Activated CD8-positive, alpha-beta memory T cell treated with anti-CD3 and anti-CD28 coated beads, Interleukin-2, amount 50 U/mL, for 24 hours (primary cell): Measurements from ENCODE around the gene PC.
A peak's percentile ranks its signal among the peaks of the same experiment; 100 is the strongest.

ENCODE experiments used
- DNase-seq: peaks from one replicate; pipeline ENCODE4 v3.0.0-alpha.2; 2020; ENCODE audit errors: extremely low read depth

Gene PC

DNA sequence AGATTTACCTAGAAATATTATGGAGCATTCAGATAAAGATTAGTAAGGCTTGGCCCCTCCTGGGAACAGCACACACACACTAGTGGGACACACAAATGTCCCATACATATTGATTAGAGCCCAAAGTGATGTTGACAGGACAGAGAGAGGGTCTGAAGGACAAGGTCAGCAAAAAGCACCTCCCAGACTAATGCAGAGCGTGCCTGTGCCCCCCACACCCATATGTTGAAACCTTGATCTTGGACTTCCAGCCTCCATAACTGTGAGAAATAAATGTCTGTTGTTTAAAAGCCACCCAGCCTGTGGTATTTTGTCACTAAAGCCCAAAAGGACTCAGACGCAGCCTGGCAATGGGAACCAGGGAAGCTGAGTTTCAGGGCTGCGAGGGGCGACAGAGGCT, 73.7 kb downstream of the PC start:
- DNase-seq, result no peak

DNA sequence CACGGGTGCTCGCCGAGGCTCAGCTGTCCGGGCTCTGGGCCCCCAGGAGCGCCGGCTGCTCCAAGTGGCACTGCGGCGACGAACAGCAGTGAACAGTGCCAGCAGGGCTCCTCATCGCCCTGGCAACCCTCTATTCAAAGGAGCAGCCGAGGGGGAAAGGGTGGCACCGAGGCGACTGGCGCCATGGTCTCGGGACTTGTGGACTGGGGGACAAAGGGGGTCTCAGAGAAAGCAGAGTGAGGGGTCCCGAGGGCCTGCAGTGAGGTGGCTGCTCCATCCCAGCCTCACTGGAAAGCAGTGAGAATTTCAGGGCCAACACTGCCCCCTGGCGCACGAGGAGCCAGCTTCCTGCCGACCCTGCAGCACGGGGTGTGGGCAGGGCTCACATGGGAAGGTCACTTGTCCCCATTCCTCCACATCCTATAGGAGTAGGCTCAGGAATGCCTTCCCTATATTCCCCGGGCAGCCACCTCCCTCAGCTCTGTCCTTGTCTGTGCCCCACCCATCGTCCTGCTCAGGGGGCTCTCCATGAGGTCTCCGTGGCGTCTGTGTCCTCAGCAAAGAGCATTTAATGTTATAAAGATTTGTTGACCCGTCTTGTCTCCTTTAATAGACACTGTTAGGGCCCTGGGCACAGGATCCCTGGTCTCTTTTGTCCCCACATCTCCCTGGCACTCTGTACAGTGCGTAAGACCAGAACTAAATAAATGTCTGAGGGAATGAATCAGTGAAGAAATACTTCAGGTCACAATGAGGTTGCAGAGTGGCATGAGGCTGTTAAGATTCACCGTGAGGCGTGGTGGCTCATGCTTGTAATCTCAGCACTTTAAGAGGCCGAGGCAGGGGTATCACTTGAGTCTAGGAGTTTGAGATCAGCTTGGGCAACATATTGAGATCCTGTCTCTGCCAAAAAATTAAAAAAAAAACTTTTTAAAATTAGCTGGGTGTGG, 74.9 kb downstream of the PC start:
- DNase-seq, result peak; percentile 23

DNA sequence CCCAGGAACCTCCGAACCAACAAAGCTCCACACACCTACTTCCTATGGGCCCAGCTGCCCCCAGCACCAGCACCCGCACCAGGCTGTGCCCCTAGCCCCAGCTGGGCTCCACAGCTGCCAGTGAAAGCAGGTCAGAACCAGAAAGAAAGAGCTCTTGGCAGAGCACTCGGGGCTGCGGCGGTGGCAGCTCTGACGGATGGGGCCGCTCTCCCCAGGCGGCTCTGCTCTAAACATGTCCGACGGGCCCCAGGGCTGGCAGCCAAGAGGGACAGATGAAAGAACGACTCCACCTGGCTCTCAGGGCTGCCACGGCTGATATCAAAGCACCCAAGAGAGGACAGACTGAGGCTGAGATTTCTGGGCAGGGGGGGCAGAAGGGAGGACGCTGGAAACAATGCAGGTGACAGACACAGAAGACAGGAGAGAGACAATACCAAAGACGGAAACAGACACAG, 75.6 kb downstream of the PC start:
- DNase-seq, result no peak

DNA sequence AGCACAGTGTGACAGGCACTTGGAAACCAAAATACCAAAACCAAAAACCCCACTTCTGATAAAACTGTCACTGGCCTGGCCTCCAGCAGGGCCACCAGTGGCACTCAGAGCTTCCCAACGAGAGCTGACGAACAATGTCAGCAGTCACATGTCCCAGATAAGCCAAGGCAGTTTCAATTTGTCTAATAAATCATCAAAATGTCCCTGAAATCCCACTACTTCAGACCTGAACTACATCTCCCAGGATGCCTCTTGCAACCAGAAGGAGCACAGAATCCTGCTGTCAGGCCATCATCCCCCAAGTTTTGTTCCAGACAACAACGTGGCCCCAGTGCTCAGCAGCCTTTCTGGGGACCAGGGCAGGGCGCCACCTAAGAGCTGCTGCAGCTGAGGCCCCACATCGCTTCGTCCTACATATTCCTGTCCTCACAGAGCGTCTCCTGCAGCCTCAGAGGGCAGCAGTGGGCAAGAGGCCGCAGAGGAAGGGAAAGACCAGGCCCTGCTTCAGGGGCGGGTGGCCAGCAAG, 76.2 kb downstream of the PC start:
- no peak for DNase-seq

DNA sequence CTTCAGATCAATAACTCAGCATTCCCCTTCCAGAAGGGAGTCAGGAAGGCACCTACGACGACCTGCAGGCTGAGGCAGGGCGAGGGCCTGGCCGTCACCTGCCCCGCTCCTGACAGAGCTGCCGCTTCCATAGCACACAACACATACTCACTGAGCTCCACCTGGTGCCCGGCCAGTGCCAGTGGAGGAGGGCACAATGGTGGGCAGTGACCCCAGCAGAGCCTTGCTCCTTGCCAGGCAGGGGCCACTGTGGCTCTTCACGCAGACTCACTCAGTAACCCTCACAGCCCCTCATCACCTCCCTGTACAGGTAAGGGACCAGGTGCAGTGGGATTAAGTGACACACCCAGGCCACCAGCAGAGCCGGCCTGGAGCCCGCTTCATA, 76.7 kb downstream of the PC start:
- DNase-seq, result no peak

DNA sequence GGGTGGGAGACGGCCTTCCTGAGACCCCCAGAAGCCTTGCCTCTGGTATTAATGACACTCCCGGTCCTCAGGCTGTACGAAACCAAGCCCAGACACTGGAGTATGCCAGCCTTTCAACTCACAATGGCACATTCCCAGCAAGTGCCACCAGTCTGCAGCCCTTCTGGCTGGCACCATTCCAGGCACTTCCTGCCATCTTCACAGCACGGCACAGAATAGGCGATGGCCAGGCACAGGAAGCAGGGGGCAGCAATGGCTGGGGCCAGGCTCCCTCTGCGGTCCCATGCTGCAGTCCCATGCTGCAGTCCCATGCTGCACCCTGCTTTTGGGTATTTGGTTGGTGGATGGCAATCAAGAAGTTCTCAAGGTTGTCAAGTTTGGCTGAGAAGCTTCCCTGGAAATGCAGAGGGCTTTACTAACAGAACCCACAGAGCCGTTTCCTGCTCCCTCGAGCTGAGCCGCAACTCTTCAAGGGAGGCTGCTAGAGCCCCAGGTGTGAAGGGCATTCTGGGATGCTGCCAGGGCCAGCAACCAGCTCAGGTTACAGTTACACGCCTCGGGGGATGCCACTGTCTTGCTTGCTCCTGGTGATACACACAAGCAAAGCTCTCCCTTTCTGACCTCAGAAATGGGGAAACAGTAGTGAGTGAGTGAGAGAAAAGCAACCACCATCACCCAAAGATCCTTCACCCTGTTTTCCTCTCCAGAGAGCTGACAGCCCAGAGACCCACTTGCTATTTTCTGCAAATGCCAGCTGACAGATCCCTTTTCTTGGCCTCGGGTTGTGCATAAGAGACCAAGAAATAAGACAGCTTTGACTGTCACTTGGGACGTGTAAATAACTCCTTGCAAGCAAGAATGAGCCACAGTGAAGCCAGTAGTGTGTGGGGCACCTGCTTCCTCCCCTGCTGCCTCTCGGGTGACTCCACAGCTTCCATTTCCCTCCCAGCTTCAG, 77.4 kb downstream of the PC start:
- DNase-seq, result no peak

DNA sequence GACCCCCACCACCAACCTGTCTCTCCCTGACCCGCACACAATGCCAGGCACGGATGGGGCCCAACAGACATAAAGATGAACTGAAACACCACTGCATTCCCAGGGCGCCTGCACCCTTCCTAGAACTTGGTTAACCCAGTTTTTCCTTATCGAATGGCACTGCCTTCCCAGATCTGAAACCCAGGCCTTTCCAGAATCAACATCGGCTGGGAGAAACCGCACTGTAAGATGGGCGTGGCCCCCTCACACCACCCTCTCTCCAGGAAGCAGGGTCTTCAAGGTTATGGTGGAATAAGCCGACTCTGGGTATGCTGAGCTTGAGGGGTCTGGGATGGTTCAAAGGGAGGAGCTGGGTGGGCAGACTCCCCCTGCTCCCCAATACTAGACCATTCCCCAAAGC, 78.2 kb downstream of the PC start:
- DNase-seq, result no peak

DNA sequence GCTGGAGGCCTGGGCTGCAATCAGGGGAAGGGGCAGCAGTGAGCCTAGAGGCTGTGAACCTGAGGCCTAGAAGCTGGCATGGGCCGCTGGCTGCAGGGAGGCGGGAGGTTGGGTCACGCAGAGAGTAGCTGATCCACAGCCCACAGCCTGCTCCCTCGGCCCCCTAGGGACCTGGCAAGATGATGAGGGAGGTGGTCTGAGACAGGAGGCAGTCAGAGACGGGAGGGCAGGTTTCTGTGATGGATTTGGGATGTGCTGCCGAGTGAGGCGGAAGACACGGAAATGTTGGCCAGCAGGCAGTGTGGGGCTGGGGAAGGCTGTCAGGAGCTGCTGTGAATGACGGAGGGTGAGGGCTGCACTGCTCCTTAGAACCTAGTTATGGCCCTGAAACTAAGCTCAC, 78.6 kb downstream of the PC start:
- DNase-seq, result no peak

DNA sequence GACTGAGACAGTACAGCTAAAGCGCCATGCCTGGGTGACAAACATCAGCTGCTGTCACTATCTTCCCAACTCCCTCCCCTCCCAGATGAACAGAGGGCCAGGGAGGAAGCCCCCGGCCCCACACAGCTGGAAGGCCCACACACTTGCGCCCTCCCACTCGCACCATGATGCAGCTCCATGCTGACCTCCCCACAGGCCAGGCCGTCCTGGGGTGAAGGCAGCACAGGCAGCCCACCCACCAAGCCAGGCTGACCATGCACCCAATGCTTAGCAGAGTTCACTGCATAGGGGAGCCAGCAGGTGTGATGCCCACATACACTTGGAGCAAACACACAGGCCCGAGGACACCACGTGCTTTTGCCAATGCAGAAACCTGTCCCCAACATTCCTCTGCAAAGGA, 79.2 kb downstream of the PC start:
- DNase-seq, result no peak

DNA sequence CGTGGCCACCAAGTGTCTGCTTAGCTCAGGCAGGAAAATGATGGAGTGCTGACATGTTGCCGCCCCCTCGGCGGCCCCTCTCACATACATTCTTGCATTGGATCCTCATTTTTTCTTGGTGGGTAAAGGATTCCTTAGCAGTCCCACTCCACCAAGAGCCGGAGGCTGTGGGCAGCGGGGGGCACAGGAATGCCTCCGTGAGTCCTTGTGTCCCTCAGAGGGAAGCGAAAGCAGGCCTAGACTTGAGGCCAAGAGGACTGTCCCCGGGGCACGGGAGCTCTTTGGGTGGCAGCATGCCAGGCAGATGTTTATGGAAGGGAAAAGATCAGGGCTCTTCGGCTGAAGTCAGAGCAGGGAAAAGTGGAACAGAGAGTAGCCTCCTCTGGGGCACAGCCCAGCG, 79.7 kb downstream of the PC start:
- DNase-seq, result no peak

DNA sequence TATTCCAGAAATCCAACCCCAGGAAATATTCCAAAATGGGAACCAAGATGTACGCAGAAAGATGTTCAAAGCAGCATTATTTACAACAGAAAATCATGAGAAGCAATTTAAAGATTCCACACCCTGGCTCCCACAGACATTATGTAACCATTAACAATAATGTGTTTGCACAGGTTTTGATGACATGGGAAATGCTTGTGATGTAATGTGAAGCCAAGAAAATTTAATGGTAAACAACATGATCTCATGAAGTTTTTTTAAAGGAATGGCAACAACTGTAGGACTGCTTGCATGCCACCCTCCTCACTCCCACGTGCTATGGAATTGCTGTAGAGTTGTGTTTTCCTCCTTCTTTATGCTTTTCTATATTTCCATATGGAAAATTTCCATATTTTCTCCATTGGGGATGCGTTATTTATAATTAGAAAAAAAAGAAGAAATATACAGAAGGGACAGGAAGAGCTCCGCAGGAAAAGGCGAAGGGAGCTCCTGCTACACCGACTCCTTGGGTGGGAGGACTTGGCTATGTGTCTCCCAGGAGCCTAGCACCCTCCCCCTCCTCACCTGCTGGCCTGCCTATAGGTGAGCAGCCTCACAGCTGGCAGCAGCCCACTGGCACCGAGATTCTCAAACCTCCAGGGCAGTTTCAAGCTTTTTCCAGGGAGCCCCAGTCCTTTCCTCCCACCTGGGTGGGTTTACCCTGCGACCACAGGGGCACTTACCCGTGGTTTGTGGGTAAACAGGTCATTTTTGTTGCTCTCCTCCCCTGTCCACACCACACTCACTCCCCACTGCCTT, 80.4 kb downstream of the PC start:
- no peak for DNase-seq

DNA sequence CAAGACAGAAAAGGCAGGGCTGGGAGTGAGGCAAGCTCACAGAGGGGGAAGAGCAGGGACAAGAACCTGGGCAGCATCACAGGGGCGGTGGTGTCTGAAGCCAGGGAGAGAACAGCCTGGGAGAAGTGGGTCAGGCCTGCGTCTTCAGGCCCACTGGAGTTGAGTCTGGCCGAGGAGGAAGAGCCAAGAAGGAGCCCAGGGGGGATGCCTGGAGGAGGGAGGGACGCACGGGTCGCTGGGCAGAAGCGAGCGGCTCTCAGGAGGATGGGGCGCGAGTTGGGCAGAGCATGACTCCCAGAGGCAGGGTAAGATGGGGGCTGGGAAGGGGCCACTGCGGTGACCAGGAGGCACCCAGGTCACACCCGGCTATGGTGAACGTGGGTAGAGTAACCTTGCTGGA, 82.8 kb downstream of the PC start:
- no peak for DNase-seq

DNA sequence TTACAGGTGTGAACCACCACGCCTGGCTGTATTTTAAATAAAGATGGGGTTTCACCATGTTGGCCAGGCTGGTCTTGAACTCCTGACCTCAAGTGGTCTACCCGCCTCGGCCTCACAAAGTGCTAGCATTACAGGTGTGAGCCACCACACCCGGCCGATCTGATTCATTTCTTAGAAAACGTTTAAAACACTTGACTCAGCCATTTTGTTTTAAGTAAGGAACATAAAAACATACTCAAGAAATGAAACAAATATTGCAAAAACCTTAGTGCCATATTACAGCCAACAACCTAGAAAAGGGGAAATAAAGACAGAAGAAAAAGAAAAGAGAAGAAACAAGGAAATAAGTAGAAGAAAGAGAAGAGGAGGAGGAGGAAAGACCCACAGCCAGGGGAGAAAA, 84.0 kb downstream of the PC start:
- DNase-seq, result no peak

DNA sequence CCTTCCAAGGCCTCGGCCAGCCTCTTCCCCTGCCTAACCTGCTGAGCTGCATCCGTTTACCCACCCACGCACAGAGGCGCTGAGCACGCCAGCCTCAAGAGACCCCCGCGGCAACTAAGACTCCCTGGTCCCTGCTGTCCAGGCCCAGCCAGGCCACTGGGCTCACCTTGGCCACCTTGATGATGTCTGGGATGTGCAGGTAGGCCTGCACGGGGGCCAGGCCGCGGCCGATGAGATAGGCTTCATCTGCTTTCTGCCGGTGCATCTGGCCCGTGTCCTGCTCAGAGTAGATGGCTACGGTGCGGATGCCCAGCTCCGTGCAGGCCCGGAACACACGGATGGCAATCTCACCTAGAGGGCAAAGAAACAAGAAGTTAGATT, 86.7 kb downstream of the PC start:
- DNase-seq, result no peak

DNA sequence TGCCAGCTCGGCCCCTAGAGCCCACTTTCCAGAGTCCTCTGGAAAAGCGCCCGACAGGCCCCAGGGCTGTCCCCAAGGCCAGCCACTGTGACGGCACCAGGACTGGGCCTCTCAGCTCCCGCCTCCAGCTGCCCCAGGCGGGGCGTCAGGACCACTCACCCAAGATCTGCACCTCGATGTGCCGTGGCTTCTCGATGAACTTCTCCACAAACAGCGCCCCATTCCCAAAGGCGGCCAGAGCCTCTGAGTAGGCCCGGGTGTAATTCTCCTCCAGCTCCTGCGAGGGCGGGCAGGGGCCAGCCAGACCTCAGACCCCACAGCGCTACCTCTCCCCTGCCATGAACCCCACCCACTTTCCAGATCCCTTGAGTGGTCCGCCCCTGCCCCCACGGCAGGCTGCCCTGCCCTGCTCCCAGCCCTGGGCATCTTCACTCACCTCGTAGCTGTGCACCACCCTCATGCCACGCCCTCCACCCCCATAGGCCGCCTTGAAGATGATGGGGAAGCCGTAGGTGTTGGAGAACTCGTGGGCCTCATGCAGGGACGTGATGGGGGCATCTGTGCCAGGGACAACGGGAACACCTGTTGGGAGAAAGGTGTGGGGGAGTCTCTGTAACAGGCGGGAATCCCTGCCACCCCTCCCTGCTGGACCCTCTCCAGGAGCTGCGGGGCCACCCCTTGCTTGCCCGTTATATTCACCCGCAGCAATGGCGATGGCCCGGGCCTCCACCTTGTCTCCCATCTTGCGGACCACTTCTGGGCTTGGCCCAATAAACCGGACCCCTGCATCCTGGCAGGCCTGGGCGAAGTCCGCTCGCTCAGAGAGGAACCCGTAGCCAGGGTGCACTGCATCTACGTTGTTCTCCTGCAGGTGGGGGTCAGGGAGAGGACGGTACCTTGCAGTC, 87.3 kb downstream of the PC start:
- no peak for DNase-seq

DNA sequence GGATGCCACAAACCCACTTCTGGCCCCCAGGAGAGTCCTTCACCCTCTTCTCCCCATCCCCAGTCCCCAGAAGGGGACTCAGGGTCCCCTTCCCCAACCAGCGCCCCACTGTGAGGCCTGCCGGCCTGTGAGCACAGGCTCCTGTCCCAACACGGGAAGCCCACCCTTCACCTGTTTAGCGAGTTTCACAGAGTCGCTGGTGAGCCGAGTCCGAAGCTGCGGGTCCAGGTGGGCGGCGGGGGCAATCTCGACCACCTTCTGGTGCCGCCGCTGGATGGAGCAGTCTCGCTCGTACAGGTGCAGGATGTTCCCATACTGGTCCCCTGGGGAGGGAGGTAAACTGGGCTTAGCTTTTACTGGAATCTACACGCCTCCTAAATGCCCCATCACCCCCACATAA, 88.1 kb downstream of the PC start:
- DNase-seq, result no peak

DNA sequence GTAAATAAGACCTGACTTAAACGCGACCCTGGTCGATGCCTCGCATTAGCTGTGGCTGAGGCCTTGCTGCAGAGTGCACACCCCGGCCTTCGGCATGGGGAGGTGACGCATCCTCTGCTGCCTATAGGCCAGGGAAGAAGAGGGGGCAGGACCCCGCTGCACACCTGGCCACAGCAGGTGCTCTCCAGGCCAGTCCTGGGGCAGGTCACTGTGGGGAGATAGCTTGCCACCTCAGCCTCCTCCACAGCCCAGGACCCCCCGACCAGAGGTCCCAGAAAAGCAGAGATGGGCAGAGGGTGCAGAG, 88.7 kb downstream of the PC start:
- no peak for DNase-seq

DNA sequence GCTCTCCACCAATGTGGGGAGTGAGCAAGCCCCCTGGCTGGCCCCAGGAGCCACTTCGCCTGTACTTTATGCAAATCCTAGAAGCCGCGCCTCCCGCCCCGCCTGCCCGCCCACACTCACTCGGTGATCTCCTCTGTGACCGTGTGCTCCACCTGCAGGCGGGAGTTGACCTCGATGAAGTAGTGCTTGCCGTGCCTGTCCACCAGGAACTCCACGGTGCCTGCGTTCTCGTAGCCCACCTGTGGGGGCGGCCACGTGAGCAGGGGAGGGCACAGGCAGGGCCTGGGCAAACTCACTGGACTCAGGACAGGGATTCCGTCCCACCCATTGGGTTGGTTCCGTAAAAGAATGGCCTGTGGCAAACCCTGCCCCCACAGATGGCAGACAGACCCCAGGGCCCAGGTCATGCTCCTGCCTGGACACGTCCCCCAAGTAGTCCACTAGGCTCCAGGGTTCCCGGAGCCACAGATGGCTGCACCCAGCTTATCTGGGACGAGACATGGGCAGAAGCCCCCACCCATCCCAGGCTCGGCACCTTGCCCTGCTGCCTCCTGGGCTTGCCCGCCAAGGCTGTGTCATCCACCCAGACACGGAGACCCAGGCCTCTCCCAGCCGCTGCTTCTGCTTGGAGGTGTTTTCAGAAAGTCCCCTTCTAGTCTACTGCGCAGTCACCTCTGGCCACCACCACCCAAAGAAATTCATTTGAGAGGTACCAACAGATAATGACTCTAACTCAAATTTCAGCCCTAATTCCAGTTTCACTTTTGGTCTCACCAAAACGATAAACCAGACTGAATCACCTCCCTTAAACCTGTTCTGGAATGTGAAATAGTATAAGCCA, 89.2 kb downstream of the PC start:
- peak; percentile 47 for DNase-seq

DNA sequence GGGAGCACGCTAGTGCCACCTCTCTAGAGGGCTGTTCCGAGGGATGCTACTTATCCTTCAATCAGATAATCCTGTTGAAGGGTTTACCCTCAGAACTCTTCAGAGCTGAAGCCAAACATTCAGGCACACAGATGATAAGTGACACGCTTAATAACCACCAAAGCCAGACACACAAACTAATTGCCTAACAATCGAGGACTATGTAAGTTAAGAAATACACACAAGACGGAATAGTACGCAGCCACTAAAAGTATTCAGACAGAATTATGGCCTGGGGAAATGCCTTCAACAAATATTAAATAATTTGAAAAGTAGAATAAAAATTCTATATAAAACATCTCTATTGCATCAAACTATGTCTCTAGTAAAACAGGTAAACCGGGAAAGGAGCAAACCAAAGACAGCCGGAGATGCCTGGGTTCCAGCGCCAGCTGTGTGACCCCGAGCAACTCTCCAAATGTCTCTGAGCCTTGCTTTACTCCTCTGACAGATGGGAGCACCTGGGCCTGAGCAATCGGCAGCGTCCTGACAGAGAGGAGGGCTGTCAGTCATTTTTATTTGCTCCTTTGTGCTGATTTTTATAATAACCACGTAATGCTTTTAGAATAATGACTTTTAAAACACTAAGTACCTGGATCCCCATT, 90.0 kb downstream of the PC start:
- no peak for DNase-seq
